SK-N-SH (cell line): ENCODE data around the gene RIPOR2. TPM values are rescaled to one million over a fixed set of nuclear protein-coding genes. Genes with fewer than 3 reads are reported as not detected.

Source experiments
- CTCF ChIA-PET: fragments of 300-600, 350-600 bp; formaldehyde crosslinking; extraction: SDS; loops from one replicate; lab custom pipeline; 2021; lab: Yijun Ruan, JAX
- POLR2A ChIA-PET: fragments of 350-600 bp; sonication (Branson Sonifier 250); formaldehyde crosslinking; extraction: SDS; loops from one replicate; lab custom pipeline; 2020; ENCODE audit warnings: antibody characterized with exemption, inconsistent platforms; lab: Yijun Ruan, JAX
- DNase-seq: peaks from one replicate; pipeline ENCODE4 v3.0.0; 2012
- H2AFZ ChIP-seq: fragments of 200-600 bp; sonication (generic); 2 replicates; pipeline ENCODE4 v1.8.1; 2016; ENCODE audit warnings: antibody characterized with exemption, mild to moderate bottlenecking, low read depth
- H3F3A ChIP-seq: fragments of 200-600 bp; sonication (generic); replicated peaks from 2 replicates; pipeline ENCODE3; 2016; ENCODE audit warnings: antibody characterized with exemption, mild to moderate bottlenecking; ENCODE audit not compliant: insufficient read depth
- H3K27ac ChIP-seq, 2 experiments: fragments of 200-500 bp in 1 of 2; fragments of 200-600 bp in 1 of 2; sonication (Bioruptor generic) in 1 of 2; sonication (generic), shearing (Covaris generic) in 1 of 2; 2 replicates each; pipeline versions ENCODE4 v1.5.1 to v1.6.1; 2014 to 2016; ENCODE audit warnings: low read depth in 2 of 2, inconsistent platforms in 1 of 2, low read length in 1 of 2, mild to moderate bottlenecking in 1 of 2, mixed read lengths in 1 of 2
- H3K27me3 ChIP-seq: fragments of 200-600 bp; sonication (generic), shearing (Covaris generic); 2 replicates; pipeline ENCODE4 v1.6.1; 2016; ENCODE audit warnings: mixed run types; ENCODE audit not compliant: insufficient read depth
- H3K36me3 ChIP-seq, 2 experiments: fragments of 200-500 bp in 1 of 2; fragments of 200-600 bp in 1 of 2; sonication (Bioruptor generic) in 1 of 2; sonication (generic) in 1 of 2; replicated peaks in 1 of 2; 2 replicates each; pipeline versions ENCODE3 to v1.5.1; 2014 to 2016; ENCODE audit warnings: low read length in 1 of 2, mild to moderate bottlenecking in 1 of 2; ENCODE audit not compliant: insufficient read depth in 2 of 2, control insufficient read depth in 1 of 2
- H3K4me1 ChIP-seq, 2 experiments: fragments of 200-500 bp in 1 of 2; fragments of 200-600 bp in 1 of 2; sonication (Bioruptor generic) in 1 of 2; sonication (generic), shearing (Covaris generic) in 1 of 2; 2 replicates each; pipeline versions ENCODE4 v1.5.1 to v1.6.1; 2014 to 2016; ENCODE audit warnings: low read depth in 1 of 2, low read length in 1 of 2, mixed run types in 1 of 2; ENCODE audit not compliant: insufficient read depth in 2 of 2, control insufficient read depth in 1 of 2
- H3K4me2 ChIP-seq: fragments of 200-600 bp; sonication (generic), shearing (Covaris generic); 2 replicates; pipeline ENCODE4 v1.6.1; 2017; ENCODE audit warnings: mixed run types
- H3K4me3 ChIP-seq, 2 experiments: fragments of 200-500 bp in 1 of 2; fragments of 200-600 bp in 1 of 2; sonication (Bioruptor generic) in 1 of 2; sonication (generic), shearing (Covaris generic) in 1 of 2; 2 replicates each; pipeline versions ENCODE4 v1.5.1 to v1.8.1; 2014 to 2016; ENCODE audit warnings: low read depth in 2 of 2, inconsistent platforms in 1 of 2, low read length in 1 of 2, mild to moderate bottlenecking in 1 of 2, mixed read lengths in 1 of 2, moderate library complexity in 1 of 2
- H3K79me2 ChIP-seq: fragments of 200-600 bp; sonication (generic); 2 replicates; pipeline ENCODE4 v1.8.1; 2017; ENCODE audit warnings: mild to moderate bottlenecking; ENCODE audit not compliant: insufficient read depth
- H3K9ac ChIP-seq: fragments of 200-600 bp; sonication (generic); 2 replicates; pipeline ENCODE4 v1.6.1; 2017; ENCODE audit warnings: mixed run types
- H3K9me2 ChIP-seq: fragments of 200-600 bp; sonication (generic); 2 replicates; pipeline ENCODE4 v1.6.1; 2017; ENCODE audit warnings: mixed run types
- H3K9me3 ChIP-seq: fragments of 200-600 bp; sonication (generic); 2 replicates; pipeline ENCODE4 v1.6.1; 2017; ENCODE audit warnings: mixed run types, mild to moderate bottlenecking, moderate library complexity
- H4K20me1 ChIP-seq: fragments of 200-600 bp; sonication (generic); 2 replicates; pipeline ENCODE4 v1.6.1; 2017; ENCODE audit warnings: mild to moderate bottlenecking, mixed run types; ENCODE audit not compliant: insufficient read depth
- CHD2 ChIP-seq: fragments of 150-350 bp; IDR thresholded peaks from 2 replicates; pipeline ENCODE4 v1.6.1; 2018; ENCODE audit warnings: low read length; ENCODE audit not compliant: partially characterized antibody
- EP300 ChIP-seq, 2 experiments: IDR thresholded peaks; 2 replicates each; pipeline versions ENCODE4 v1.4.0 to v1.6.1; 2012; ENCODE audit warnings: borderline replicate concordance in 1 of 2, low read depth in 1 of 2, low read length in 1 of 2
- EZH2phosphoT487 ChIP-seq: fragments of 200-600 bp; sonication (generic); IDR thresholded peaks from 2 replicates; pipeline ENCODE4 v1.6.1; 2017; ENCODE audit warnings: low read depth, mixed run types, mild to moderate bottlenecking, antibody characterized with exemption, moderate library complexity, borderline replicate concordance
- GABPA ChIP-seq: IDR thresholded peaks from 2 replicates; pipeline ENCODE4 v1.4.0; 2012; ENCODE audit warnings: low read depth, mild to moderate bottlenecking
- GATA2 ChIP-seq: sonication (generic); formaldehyde crosslinking; IDR thresholded peaks from 2 replicates; pipeline ENCODE4 v1.5.0; 2020; ENCODE audit warnings: mild to moderate bottlenecking, missing genetic modification reagents
- MXI1 ChIP-seq: IDR thresholded peaks from 2 replicates; pipeline ENCODE4 v1.6.1; 2012; ENCODE audit warnings: mild to moderate bottlenecking, low read depth, low read length, improper control_type of control experiment
- NFIC ChIP-seq: IDR thresholded peaks from 2 replicates; pipeline ENCODE4 v1.4.0; 2012; ENCODE audit warnings: borderline replicate concordance
- POLR2AphosphoS5 ChIP-seq: IDR thresholded peaks from 2 replicates; pipeline ENCODE4 v1.6.1; 2012; ENCODE audit warnings: low read depth, low read length
- RFX5 ChIP-seq: IDR thresholded peaks from 2 replicates; pipeline ENCODE4 v1.6.1; 2012; ENCODE audit warnings: mild to moderate bottlenecking, improper control_type of control experiment, low read length
- RXRA ChIP-seq: IDR thresholded peaks from 2 replicates; pipeline ENCODE4 v1.4.0; 2012; ENCODE audit warnings: low read depth, mild to moderate bottlenecking, borderline replicate concordance
- SIN3A ChIP-seq: IDR thresholded peaks from 2 replicates; pipeline ENCODE4 v1.6.1; 2012; ENCODE audit warnings: low read depth, mild to moderate bottlenecking, low read length, moderate library complexity, borderline replicate concordance
- SMC3 ChIP-seq: IDR thresholded peaks from 2 replicates; pipeline ENCODE4 v1.6.1; 2012; ENCODE audit warnings: low read depth, low read length, improper control_type of control experiment
- TAF1 ChIP-seq: IDR thresholded peaks from 2 replicates; pipeline ENCODE4 v1.6.1; 2012; ENCODE audit warnings: low read depth, mild to moderate bottlenecking, low read length, moderate library complexity, borderline replicate concordance
- WGBS: methylation state at CpG from one replicate; pipeline ENCODE4 v1.1.6; 2017; ENCODE audit warnings: low lambda C conversion rate; 5-methylcytosine and 5-hydroxymethylcytosine counted together
- polyA plus RNA-seq, 3 experiments: library from polyadenylated mRNA; depleted of rRNA; stranded (reverse); fragments of >200 nt; gene quantifications; 2 replicates each; pipeline ENCODE4 v1.2.3, GENCODE V29; 2012
- TF ChIP-seq, protein P1 (sequence below): fragments of 200-600 bp; sonication (generic); IDR thresholded peaks from 2 replicates; pipeline ENCODE4 v1.6.1; 2017; ENCODE audit warnings: antibody characterized with exemption, mild to moderate bottlenecking, moderate library complexity
- TF ChIP-seq, protein P2 (sequence below): IDR thresholded peaks from 2 replicates; pipeline ENCODE4 v1.4.0; 2012; ENCODE audit warnings: low read depth
- TF ChIP-seq, protein P3 (sequence below): fragments of 150-350 bp; IDR thresholded peaks from 2 replicates; pipeline ENCODE4 v1.6.1; 2016; ENCODE audit warnings: mild to moderate bottlenecking, low read depth, low read length
- TF ChIP-seq, protein P4 (sequence below): IDR thresholded peaks from 2 replicates; pipeline ENCODE4 v1.4.0; 2012; ENCODE audit warnings: low read depth, borderline replicate concordance

The RIPOR2 gene
- polyA plus RNA-seq, 1 of the 3 experiments (the other 2 are of a cell fraction), result 0.05 TPM

DNA sequence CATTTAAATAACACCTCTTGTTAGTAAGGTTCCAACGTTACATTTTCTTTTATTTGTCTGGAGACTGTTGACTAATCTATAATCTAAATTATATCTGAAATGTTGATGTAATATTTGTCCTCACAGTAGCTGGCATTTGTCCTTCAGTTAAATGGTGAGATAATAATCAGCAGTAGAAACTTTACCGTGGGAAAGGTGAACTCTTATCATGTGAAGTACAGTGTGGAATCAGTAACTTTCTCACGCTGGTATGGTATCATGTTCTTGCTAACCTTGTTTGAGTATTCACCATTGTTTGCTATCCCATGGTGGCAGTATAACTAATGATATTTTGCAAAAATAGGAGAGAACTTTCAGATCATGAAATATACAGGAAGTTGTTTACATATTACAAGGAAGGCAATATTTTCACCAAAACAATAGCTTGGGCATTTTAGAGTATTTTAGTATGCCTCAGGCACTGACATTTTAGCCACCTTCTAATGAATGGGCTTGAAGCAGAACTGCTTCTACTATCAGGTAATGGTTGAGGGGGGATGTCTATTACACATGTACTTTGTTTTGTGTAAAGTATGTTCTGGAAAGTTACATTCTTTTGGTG, 156.2 kb downstream of the RIPOR2 start:
- no peak overlapping the region for H3K4me3 ChIP-seq
- TF ChIP-seq MXI1, result no peak
- no peak for TF ChIP-seq RFX5
- TF ChIP-seq RXRA, result no peak
- TF ChIP-seq, protein P1, sequence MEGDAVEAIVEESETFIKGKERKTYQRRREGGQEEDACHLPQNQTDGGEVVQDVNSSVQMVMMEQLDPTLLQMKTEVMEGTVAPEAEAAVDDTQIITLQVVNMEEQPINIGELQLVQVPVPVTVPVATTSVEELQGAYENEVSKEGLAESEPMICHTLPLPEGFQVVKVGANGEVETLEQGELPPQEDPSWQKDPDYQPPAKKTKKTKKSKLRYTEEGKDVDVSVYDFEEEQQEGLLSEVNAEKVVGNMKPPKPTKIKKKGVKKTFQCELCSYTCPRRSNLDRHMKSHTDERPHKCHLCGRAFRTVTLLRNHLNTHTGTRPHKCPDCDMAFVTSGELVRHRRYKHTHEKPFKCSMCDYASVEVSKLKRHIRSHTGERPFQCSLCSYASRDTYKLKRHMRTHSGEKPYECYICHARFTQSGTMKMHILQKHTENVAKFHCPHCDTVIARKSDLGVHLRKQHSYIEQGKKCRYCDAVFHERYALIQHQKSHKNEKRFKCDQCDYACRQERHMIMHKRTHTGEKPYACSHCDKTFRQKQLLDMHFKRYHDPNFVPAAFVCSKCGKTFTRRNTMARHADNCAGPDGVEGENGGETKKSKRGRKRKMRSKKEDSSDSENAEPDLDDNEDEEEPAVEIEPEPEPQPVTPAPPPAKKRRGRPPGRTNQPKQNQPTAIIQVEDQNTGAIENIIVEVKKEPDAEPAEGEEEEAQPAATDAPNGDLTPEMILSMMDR, result no peak
- TF ChIP-seq GATA2 (CRISPR knock-in tag), result peak; percentile 61
- no peak for TF ChIP-seq EZH2phosphoT487
- TF ChIP-seq, protein P2, sequence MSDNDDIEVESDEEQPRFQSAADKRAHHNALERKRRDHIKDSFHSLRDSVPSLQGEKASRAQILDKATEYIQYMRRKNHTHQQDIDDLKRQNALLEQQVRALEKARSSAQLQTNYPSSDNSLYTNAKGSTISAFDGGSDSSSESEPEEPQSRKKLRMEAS, result no peak
- TF ChIP-seq POLR2AphosphoS5, result no peak
- TF ChIP-seq, protein P3, sequence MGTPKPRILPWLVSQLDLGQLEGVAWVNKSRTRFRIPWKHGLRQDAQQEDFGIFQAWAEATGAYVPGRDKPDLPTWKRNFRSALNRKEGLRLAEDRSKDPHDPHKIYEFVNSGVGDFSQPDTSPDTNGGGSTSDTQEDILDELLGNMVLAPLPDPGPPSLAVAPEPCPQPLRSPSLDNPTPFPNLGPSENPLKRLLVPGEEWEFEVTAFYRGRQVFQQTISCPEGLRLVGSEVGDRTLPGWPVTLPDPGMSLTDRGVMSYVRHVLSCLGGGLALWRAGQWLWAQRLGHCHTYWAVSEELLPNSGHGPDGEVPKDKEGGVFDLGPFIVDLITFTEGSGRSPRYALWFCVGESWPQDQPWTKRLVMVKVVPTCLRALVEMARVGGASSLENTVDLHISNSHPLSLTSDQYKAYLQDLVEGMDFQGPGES, result no peak
- no peak for TF ChIP-seq CHD2
- TF ChIP-seq, protein P4, sequence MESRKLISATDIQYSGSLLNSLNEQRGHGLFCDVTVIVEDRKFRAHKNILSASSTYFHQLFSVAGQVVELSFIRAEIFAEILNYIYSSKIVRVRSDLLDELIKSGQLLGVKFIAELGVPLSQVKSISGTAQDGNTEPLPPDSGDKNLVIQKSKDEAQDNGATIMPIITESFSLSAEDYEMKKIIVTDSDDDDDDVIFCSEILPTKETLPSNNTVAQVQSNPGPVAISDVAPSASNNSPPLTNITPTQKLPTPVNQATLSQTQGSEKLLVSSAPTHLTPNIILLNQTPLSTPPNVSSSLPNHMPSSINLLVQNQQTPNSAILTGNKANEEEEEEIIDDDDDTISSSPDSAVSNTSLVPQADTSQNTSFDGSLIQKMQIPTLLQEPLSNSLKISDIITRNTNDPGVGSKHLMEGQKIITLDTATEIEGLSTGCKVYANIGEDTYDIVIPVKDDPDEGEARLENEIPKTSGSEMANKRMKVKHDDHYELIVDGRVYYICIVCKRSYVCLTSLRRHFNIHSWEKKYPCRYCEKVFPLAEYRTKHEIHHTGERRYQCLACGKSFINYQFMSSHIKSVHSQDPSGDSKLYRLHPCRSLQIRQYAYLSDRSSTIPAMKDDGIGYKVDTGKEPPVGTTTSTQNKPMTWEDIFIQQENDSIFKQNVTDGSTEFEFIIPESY, result no peak
- TF ChIP-seq SMC3, result no peak
- TF ChIP-seq SIN3A, result no peak
- TF ChIP-seq GABPA, result no peak
- TF ChIP-seq NFIC, result no peak
- TF ChIP-seq EP300 (IDR thresholded peaks at IDR 0.05; ENCODE audit: borderline replicate concordance in 1 of 2, low read depth in 1 of 2, low read length in 1 of 2), result 0 out of 4 replicates have a peak, but pooled peaks of 1 of the 2 experiments have one; percentile 18
- no peak for TF ChIP-seq TAF1
- H2AFZ ChIP-seq, result no peak overlapping the region
- H3K9me2 ChIP-seq, result no peaks in the 10 kb centered on the region
- peaks cover 12% of the 10 kb centered on the region; the same call in 1 of the 2 replicates for H4K20me1 ChIP-seq
- no peaks in the 10 kb centered on the region for H3K9me3 ChIP-seq
- no peaks in the 10 kb centered on the region for H3K27me3 ChIP-seq
- peaks cover 68% of the 10 kb centered on the region for H3K79me2 ChIP-seq
- peaks cover 9% of the 10 kb centered on the region for H3F3A ChIP-seq
- peaks cover 11 to 13% of the 10 kb centered on the region in 2 experiments; a peak in 3 of 4 replicates for H3K4me1 ChIP-seq
- H3K9ac ChIP-seq, result no peak overlapping the region
- peak overlapping the region in 1 of 2 experiments; percentile 42; a peak in 2 of 4 replicates for H3K27ac ChIP-seq
- POLR2A ChIA-PET, result no interaction called here
- CTCF ChIA-PET, result interaction anchor here (1.2 to 1.3 kb wide), 2 partner anchors 9 to 12 kb away, joined by 3 read pairs; no protein-coding TSS in a partner anchor
- WGBS, result 30% methylated on average over 3 of the region's 3 CpGs
- peaks cover 44 to 46% of the 10 kb centered on the region in 2 experiments for H3K36me3 ChIP-seq
- DNase-seq, result no peak
- H3K4me2 ChIP-seq, result peak overlapping the region; percentile 1
